Measurements from ENCODE around the gene RPS6KA6.
"Not testable (repeated sequence)": the region's sequence is repeated elsewhere in the genome, so short reads cannot be mapped to it uniquely, and the experiment has no call there.

The RPS6KA6 gene

DNA sequence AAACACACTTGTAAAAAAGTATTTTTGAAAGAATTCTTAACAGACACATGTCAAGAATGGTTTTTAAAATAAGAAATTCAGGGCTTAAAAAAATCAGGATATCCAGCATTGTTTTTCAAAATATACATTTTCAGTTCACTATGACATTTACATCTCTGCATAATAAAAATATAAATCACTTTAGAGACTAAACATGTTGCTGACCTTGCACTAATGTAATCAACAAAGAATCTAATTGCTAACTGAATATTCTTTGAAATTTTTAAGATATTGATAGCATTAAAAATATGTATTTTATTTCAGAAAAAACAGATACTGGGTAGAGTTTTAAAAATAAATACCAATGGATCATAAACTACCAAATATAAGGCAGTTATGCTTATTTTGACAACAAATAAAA lies 26.4 kb downstream of the RPS6KA6 start:
- DNase-seq = no peak

DNA sequence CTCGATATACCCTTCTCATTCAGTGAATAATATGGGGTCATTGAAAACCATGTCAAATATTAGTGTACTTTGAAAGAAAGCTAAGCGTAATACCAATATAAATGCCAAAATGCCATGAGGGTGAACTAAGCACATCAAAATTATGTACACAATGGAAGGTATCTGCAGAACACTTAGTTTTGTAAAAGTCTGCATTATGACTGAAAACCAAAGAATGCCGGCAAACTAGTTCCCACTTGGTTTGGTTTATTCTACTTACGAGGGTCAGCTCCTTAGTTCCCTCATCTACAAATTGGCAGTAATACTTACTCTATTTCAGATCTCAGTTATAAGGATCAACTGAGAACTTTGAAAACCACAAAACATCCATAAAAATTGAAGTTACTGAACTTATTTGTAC lies 27.3 kb downstream of the RPS6KA6 start:
- DNase-seq = no peak

DNA sequence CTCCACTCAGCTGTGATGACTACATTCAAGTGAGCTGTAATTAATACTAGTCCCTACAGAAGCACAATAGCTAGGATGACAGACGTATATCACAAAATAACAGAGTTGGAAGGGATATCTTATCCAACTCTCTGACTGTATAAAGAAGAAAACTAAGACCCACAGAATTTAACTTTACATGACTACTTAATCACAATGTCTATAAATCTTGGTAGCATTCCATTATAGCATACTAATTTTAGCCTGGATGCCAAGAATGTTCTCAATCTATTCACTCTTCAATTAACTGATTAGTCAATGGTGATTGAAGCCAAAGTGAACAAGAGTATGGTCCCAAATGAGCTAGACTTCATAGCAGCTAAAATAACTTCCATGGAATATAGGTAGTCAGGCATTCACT lies 31.2 kb downstream of the RPS6KA6 start:
- no peak for DNase-seq

DNA sequence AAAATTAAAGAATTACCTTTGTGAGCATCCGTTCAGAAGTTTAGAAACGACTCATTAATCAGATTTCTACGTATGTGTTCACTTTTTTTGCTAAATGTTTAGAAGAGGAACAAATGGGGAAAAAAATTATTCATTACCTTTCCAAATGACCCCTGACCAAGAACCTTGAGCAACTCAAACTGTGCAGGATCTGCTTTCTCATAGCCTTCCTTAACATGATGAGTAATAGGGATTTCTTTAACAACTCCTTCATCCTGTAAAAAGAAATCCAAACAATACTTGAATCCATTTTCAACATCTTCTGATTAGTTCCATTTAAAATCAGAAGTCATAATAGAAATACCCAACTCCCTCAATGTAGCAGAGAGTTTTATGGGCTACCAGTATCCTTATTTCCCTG lies 32.1 kb downstream of the RPS6KA6 start:
- no peak for DNase-seq

DNA sequence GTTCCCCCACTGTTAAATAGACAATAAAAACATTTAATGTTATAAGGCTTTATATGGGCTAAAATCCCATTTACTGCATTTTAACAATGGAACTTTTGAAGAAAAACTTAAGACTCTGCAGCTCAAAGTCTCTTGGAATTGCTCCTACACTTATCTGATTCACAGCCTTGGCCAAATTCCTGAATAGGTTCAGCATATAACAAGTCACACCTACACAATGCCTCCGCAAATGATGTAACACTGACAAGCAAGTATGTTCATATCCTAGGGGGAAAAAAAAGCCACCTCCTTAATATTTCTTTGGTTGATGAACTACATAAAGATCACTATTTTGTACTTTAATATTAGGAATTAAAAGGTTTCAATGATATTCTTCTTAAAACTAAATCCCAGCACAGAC lies 34.5 kb downstream of the RPS6KA6 start:
- DNase-seq = no peak

DNA sequence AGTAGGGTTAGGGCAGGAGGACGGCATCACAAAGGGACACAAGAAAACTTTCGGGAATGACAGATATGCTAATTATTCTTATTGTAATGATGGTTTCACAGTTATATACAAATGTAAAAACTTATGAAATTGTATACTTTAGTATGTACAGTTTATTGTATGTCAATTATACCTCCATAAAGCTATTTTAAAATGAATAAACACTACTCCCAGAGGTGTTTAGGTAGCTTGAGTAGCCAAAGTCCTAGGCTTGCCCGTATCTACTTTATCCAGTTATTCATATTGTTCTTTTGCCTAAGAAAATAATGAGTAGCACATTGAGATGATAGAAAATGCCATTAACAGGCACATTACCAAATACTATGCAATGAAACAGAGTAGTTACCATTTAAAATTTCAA lies 43.0 kb downstream of the RPS6KA6 start:
- DNase-seq = no peak

DNA sequence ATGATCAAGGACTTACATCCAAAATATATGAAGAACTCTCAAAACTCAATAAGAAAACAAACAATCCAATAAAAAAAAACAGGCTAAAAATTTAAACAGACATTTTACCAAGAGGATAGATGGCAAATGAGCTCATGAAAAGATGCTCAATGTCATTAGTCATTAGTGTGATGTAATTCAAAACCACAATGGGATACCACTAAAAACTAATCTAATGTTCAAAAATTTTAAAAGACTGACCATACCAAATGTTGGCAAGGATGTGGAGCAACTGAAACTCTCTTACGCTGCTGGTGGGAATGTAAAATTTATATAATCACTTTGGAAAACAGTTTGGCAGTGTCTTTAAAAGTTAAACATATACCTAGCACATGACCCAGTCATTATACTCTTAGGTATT lies 43.7 kb downstream of the RPS6KA6 start:
- DNase-seq = no peak

DNA sequence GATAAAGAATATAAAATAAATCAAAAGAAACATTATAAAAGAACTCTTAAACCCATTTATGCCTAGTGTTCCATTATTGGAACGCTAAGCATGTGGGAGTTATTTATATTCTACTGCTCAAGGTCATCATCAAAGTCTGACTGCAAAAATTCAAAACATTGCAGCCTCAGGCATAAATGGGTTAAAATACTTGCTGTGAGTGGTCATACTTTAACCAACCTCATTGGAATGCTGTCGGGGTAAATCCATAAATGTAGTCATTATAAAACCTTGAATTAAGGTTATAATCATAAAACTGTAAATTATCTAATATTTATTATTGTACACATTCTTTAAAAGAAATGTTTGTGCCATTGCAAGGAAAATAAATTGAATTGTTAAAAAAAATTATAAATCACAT lies 55.0 kb downstream of the RPS6KA6 start:
- DNase-seq = no peak

DNA sequence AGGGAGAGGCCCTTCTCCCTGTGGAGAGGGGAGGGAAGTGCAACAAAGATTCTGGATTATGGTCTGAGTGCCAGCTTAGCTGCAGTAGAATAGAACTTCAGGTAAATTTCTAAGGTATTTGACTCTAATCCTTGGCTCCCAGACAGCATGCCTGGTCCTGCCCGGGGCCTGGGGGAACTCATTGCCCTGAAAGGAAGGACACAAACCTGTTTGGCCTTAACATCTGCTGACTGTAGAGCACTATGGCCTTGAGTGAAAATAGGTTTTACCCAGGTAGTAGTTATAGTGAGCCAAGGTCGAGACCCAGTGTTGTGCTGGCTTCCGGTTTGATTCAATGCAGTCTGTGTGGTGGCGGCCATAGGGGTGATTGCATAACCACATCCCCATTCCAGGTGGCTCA lies 64.4 kb downstream of the RPS6KA6 start:
- DNase-seq = no peak

DNA sequence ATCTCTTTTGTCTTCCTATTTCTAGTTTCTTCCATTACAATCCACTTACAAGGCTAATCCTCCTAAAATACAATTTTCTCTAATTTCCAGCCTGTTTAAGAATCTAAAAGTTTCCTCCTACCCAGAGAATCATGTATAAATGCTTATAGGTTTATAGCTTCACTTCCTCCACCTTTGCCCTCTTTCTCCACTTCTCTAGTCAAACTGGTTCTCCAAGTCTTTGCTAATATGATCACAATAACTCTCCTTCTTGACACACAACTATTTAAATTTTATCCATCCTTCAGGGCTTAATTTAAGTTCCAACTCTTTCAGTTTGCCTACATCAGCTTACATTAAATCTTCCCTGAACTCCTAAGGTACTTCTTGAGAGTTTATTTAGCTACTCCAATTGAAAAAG lies 69.2 kb downstream of the RPS6KA6 start:
- DNase-seq = no peak

DNA sequence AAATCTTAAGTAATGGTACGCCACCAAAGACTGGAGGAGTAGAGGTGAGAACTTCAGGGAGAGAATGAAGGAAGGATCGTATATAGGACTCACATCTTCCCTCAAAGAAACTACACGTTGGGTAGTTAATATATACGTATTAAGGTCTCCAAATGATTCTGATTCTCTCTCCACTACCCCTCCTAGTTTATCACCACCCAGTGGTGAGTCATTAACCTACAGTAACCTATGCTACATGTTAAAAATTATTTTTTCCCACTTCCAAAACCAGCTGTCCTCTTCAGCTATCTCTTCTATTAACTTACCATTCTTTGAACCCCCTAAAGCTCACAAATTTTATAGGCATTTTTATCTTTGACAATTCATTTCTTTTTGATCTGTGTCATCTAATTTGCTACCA lies 69.7 kb downstream of the RPS6KA6 start:
- no peak for DNase-seq

DNA sequence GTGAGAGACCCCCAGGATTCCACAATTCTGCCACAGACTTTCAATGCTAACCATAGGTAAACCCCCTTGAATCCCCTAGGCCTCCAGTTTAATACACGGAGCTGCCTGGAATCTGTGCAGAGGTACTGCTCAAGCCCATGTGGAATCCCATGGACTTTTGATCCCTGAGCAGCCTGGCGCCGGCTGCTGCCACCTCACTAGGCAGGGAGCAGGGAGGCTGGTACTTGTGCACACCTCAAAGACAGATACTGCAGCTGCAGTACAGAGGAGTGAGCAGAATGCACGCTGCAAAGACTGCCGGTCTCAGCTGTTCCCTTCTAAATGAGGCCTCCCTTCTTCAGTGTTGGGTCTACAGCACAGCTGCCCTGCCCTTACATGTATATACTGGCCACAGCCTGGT lies 79.4 kb downstream of the RPS6KA6 start:
- no peak for DNase-seq

DNA sequence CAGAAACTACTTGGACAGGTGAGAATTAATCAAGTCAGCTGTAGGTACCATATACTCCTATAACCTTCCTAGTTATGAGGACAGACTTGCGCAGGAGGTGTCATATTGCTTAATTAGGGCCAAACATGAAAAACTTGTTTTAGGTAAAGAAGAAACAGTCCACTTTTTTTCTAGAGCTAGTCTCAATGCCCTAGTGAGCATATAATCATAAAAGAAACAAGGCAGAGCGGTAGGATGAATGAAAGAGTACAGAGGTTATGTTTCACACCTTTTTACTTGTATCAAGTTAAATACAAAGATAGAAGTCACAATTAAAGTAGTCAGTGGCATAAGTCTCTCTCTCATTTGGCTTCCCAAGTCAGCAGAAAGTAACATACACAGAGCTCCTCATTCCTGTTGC lies 88.9 kb downstream of the RPS6KA6 start:
- DNase-seq = no peak

DNA sequence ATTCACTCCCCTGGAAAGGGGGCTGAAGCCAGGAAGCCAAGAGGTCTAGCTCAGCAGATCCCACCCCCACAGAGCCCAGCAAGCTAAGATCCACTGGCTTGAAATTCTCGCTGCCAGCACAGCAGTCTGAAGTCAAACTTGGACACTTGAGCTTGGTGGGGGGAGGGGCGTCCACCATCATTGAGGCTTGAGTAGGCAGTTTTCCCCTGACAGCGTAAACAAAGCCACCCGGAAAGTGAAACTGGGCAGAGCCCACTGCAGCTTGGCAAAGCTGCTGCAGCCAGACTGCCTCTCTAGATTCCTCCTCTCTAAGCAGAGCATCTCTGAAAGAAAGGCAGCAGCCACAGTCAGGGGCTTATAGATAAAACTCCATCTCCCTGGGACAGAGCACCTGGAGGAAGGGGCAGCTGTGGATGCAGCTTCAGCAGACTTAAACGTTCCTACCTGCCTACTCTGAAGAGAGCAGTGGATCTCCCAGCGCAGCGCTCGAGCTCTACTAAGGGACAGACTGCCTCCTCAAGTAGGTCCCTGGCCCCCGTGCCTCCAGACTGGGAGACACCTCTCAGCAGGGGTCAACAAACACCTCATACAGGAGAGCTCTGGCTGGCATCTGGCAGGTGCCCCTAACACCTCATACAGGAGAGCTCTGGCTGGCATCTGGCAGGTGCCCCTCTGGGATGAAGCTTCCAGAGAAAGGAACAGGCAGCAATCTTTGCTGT lies 108.4 kb downstream of the RPS6KA6 start:
- DNase-seq = not testable (repeated sequence)

DNA sequence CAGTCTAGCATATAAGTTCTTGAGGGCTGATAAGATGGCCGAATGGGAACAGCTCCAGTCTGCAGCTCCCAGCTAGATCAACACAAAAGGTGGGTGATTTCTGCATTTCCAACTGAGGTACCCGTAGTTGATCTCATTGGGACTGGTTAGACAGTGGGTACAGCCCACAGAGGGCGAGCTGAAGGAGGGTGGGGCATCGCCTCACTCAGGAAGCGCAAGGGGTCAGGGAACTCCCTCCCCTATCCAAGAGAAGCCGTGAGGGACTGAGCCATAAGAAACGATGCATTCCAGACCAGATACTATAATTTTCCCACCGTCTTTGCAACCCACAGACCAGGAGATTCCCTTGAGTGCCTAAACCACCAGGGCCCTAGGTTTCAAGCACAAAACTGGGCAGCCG lies 109.0 kb downstream of the RPS6KA6 start:
- DNase-seq = no peak

DNA sequence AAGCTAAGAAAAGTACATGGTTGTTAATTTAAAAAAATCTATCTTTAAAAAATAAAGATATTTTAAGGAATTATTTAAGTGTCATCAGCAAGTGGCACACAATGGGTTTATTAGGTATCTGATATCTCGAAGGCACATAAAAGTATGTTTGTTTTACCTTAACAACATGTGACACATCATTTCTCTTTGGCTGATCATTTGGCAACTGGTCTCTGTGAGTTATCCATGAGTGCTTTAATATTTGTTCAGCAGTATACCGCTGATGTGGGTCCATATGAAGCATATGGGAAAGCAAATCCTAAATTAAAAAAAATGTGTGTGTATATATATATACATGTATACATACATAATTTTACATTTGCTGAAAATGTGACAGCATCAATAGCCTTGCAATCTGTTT lies 123.2 kb downstream of the RPS6KA6 start:
- DNase-seq = no peak

DNA sequence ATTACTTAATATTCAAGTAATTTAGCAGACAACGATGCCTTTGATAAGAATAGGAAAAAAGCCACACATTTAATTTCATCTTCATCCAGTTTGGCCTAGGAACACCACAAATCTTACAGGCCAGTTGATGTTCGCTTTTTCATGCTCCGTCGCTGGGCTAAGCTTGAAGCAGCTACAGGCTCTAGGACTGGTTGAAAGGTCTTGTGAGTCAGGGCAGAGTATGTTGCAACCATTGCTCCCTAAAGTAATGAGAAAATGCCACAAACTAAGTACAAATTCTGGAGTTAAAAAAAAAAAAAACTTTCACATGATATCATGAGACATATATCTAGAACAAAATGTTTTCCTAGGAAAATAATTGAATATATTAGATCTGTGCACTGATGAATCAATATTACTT lies 123.8 kb downstream of the RPS6KA6 start:
- DNase-seq = no peak

DNA sequence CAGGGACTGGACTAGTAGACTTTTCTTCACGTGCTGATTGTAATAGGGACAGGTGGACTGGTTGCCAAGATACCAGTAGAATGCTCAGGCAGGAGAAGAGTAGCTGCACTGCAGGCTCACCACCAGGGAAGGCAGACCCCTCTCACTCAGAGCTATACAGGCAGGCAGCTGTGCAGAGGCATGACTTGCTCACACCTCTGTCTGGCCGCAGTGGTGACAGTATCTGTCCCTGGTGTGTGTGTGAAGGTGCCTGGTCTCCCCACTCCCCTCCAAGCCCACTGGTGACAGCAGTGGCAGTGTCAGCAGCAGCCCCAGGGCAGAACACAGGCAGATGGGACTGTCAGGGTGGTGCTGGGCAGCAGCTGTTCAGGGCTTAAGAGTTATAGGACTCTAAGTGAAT lies 140.7 kb downstream of the RPS6KA6 start:
- no peak for DNase-seq

DNA sequence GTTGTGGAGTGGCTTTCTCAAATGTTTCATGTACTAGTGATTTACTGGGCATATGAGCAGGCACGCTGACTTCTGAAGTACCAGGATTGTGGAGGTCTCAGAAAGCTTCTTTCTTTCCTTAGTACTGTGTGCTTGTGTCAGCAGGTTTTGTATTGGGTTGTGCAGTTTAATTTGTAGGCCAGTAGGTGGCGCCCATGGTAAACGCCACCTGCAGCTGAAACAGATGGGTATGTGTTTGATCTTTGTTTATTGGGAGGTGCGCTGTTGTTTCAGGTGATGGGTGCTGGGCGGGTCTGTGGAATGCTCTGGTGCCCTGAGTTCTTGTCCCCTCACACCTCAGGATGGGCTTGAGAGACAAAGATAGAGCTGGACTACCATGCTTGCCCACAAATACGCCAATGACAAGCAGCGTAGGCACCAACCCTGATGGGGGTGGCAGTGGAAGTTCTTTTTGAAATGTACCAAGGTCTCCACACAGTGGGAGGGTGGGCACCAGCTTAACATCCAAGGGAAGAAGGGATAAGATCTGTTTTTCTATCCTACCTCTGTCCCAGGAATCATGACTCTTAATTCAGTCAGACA lies 141.5 kb downstream of the RPS6KA6 start:
- peak in 1 of 2 donors; percentile 3 for DNase-seq

DNA sequence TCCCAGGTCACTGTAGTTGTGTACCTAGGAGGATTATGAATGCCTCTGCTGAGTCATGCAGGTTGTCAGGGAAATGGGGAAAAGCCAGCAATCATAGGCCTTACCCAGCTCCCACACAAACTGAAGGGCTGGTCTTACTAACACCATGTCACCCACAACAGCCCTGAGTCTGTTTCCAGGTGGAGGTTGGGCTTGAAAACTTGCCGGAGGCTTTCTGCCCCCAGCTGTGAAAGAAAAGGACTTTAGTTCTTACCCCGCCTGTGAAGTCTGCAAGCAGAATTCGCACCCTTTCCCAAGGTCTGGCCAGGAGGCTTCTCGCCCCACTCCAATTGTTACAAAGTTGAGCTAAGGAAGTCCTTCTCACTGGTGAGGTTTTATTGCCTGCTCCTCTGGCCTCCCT lies 143.9 kb downstream of the RPS6KA6 start:
- DNase-seq = no peak

All from stimulated activated CD4-positive, alpha-beta T cell treated with anti-CD3 and anti-CD28 coated beads, Interleukin-2, amount 100 ng/mL, for 24 hours (primary cell).